GM21723 (cell line): ENCODE measurements around the gene LCE4A.
"Not testable (repeated sequence)": the region's sequence is repeated elsewhere in the genome, so short reads cannot be mapped to it uniquely, and the experiment has no call there.

Experiments used
- ATAC-seq: cut with Tn5 transposase; IDR thresholded peaks from one replicate; pipeline ENCODE4 v1.9.1; 2021; ENCODE audit warnings: mild to moderate bottlenecking, moderate library complexity; ENCODE audit not compliant: unreplicated experiment

The LCE4A gene

GRCh38 chr1:152707860-152708259 lies at the start of gene LCE4A:
TSS of gene LCE4A (plus strand) at chr1:152708160. CDS start at chr1:152709076, 916 bp downstream.
- no peak for ATAC-seq

GRCh38 chr1:152658649-152659048 lies 49.3 kb upstream of the LCE4A start:
- ATAC-seq = no peak

- no peak for ATAC-seq
Measured at GRCh38 chr1:152663098-152663497, 44.9 kb upstream of the LCE4A start, which contains the start of gene LCE2D. TSS of gene LCE2D (plus strand) at chr1:152663380. CDS start at chr1:152664106, 726 bp downstream.

- not testable (repeated sequence) for ATAC-seq
Measured at GRCh38 chr1:152666171-152666570, 41.8 kb upstream of the LCE4A start.

DNA sequence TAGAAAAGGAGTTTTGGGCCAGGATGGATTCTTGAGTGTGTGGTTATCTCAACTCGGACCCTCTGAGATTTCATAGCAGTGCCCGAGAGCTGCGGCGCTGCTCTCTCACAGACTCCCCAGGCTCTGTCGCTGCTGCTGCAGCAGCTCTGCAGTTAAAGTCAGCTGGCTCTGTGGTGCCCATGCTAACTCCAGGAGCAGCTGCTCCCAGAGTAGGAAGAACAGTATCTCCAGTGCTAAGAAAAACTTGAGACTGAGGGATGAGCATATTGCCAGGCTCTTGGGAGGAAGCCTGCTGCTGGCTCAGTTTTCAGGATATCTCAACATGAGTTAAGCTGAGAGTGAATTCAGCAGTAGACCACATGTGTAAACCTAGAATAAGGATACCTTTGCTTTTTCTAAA lies 40.3 kb upstream of the LCE4A start:
- no peak for ATAC-seq

DNA sequence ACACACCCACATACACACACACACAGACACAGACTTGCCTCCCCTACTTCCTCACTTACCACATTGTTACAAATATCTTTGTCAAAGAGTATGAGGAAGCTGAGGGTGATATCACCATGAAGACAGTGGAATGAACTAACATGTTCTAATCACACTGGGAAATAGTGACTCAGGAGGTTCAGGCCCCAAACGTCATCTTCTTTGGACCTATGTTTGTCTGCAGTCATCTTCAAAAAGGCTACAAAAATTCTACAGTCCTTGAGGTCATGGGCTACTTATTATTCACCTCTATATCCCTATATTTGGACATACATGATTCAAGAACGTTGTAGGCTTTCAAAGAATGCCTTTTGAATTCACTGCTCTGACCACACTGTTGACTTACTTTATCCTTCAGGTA lies 34.9 kb upstream of the LCE4A start:
- ATAC-seq = no peak

DNA sequence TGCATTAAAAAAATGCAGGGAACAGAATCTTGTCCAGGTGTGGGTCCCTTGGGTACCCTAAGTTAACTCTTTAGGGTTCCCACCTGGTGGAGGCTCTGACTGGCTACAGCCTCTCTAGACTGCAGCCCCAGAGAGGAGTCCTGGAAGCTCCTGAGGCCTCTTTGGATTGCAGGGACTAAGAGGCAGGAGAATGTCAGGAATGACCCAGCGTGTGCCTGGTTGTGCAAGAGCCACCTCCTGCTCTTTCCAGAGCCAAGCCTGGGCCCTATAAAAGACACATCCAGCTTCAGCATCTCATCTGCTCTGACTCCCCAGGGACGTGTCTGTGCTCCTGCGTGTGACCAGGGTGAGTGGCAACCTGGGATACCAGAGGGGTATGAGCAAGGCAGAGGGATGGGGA lies 33.0 kb upstream of the LCE4A start, which contains the start of gene LCE2C:
TSS of gene LCE2C (plus strand) at position 297 of the 400 bp plus-strand sequence. CDS start 737 bp downstream, outside the sequence.
- ATAC-seq = not testable (repeated sequence)

DNA sequence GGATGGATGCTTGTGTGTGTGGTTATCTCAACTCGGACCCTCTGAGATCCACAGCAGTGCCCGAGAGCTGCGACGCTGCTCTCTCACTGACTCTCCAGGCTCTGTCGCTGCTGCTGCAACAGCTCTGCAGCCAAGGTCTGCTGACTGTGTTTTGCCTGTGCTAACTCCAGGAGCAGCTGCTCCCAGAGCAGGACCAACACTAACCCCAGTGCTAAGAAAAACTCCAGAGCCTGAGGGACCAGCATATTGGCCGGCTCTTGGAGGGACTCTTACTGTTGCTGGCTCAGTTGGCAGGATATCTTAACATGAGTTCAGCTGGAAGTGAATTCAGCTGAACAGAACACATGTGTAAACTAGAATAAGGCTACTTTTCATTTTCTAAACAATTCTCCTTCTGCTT lies 28.5 kb upstream of the LCE4A start:
- no peak for ATAC-seq

DNA sequence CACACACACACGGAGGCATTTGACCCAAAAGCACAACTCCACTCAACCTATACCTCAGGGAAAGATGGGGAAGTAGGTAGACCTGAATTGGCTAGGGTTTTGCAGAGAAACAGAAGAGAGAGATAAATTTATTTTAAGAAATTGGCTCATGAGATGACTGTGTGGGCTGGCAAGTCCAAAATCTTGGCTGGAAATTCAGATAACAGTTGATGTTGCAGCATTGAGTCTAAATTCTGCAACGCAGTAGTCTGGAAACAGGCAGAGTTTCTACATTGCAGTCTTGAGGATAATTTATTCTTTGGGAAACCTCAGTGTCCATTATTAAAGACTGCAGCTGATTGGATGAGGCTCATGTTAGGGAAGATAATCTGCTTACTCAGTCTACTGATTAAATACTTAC lies 26.3 kb upstream of the LCE4A start:
- no peak for ATAC-seq

- ATAC-seq = no peak
Measured at GRCh38 chr1:152683846-152684245, 24.1 kb upstream of the LCE4A start.

- not testable (repeated sequence) for ATAC-seq
Measured at GRCh38 chr1:152685823-152686222, 22.1 kb upstream of the LCE4A start, which contains the start of gene LCE2B. TSS of gene LCE2B (plus strand) at chr1:152686123. CDS start at chr1:152686844, 721 bp downstream.

DNA sequence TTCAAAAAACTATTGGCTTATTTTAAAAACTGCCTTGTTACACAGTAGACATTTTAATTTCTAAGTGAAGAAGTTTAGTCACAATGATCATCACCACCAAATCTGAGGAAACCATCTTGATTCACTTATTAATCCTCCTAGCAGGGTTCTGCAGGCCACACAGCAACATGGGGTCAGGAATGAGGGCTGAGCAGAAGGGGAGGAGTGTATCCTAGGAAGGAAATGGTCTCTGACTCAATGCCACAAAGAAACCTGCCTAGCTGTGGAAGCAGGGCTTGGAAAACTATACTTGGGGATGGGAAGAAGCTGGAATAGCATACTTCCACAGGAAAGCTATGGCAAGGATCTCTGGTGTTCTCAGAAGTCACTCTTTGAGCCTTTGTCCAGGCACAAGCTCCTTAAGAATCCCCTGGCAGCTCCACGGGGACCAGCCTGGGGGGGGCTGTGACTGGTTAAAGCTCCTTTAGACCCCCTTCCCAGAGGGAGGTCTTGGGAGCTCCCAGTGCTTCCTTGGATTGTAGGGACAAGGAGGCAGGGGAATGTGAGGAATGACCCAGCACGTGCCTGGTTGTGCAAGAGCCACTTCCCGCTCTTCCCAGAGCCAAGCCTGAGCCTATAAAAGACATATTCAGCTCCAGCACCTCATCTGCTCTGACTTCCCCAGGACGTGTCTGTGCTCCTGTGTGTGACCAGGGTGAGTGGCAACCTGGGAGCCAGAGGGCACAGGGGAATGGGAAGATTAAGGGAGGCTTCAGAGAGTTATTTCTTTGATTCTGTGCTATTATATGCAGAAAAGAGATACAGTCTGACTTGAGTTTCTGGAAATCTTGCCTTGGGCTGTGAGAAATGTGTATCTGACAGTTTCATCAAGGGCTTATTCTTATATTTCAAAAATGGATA lies 10.0 kb upstream of the LCE4A start, which contains the start of gene LCE2A:
TSS of gene LCE2A (plus strand) at position 645 of the 900 bp plus-strand sequence. CDS start 557 bp downstream, outside the sequence.
- ATAC-seq = no peak

- ATAC-seq = no peak
Measured at GRCh38 chr1:152699746-152700145, 8.2 kb upstream of the LCE4A start.

- ATAC-seq = no peak
Measured at GRCh38 chr1:152718238-152718637, 10.3 kb downstream of the LCE4A start.

- no peak for ATAC-seq
Measured at GRCh38 chr1:152725261-152725660, 17.3 kb downstream of the LCE4A start.

- ATAC-seq = no peak
Measured at GRCh38 chr1:152728986-152729385, 21.0 kb downstream of the LCE4A start.

GRCh38 chr1:152735648-152736047 lies 27.7 kb downstream of the LCE4A start:
- no peak for ATAC-seq

DNA sequence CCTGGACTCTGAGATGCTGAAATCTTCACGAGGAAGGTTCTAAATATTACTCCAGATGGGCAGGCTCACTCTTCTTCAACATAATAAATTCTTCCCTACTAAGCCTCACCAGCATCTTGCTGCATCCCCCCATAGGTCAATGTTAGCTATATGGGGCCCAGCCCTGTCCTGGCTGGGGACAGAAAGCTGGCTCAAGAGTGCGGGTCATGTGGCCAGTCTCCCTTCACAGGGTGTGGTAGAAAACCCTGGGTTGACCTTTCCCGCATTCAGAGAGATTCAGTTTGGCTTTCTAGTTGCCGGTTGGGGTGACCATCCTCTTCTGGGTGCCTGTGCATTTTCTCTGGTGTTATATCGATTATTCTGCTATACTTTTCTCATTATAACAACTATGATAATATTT lies 30.0 kb downstream of the LCE4A start:
- no peak for ATAC-seq

DNA sequence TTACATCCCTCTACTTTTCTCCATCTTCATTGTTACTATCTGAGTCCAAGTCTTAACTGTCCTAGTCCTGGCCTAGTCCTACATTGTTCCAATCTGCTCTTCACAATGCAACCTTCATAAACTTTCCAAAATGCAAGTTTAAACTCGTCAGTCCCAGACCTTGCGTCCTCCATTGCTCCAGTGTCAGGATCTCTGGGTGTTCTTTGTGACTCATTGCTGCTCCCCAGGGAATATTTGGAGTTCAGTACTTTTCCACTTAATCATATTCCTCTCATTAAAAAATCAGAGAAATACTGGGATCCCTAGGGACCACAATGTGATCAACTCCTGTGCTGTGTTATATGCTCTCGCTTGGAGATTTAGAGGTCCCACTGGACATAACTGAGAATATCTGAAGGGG lies 31.9 kb downstream of the LCE4A start:
- no peak for ATAC-seq

GRCh38 chr1:152741656-152742055 lies 33.7 kb downstream of the LCE4A start:
- ATAC-seq = no peak

DNA sequence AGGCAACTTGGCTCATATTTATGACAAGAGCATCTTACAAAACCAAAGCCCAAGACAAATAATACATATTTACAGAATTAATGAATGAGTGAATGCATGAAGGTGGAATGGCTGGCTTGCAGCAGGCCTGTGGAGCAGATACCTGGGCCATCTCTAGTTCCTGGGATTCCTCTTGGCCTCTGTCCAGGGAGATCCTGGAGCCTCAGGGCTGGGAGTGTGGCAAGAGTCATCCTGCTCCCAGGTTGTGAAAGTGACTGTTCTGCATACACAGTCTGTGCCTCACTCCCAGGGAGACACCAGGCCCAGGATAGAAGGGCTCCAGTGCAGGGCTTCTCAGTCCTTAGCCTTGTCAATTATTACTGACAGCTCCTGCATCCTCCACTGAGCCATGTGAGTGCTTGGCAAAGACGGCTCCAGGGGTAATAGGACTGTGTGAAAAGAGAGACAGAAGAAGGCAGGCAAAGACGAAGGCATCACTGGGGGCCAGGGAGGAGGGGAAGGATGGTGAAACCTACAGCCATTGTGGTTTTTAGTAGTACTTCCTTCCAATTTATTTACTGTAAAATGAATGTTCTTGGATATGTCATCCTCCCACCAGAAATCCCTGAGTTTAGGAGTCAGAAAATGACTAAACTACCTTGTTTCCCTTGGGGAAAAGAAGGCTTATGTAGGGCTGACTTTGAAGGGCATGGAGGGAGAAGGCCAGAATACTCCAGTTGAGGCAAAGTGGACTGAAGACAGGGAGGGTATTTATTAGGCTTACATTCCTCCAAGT lies 35.6 kb downstream of the LCE4A start:
- ATAC-seq = no peak
